ENCODE results near the gene SHKBP1.

SHKBP1 gene

DNA sequence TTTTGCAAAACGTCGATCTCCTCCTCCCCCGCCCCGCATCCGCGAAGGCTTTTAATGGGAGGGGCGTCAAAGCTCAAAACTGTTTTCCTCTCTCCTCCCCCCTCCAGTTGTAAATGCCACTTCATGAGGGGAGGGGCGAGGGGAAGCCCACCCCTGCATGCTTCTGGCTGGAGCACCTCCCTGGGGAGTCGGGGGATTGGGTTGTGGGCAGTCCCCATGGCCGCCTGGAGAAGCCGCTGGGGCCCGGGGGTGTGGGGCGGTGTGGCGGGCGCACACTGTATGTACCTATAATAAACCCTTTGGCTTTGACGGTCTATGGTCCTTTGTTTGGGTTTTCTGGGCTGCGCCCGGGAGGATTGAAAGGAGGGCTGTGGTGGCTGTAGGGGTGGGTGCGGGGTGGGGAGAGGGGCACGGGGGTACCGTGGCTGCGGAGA lies 505 bp upstream of the SHKBP1 start:
- WGBS = 4% methylated on average over 15 of the region's 22 CpGs

DNA sequence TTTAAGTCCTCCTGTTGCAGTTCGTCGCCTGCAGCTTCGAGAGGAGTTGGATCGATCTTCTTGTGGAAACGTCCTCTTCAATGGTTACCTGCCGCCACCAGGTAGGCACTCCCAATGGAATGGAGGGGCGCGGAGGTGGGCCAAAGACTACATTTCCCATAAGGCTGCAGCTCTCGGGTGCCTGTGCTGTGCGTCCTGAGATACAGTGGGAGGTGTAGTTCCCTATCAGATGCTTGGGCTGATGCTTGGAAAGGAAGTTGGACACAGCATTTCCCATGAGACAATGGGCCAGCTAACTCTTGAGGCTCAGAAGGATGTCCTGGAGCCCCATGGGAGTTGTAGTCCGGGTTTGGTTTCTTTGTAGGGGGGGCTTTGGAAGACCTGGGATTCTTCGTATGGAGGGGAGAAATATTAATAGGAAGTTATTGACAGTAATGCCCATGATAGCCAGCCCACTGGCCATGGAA lies 1.8 kb downstream of the SHKBP1 start:
- H4K8ac ChIP-seq (ENCODE audit: low read length) = no peak overlapping the region
- no peak overlapping the region for H3K27ac ChIP-seq (ENCODE audit: low read length, poor library complexity, severe bottlenecking)
- H3K27me3 ChIP-seq (ENCODE audit: control insufficient read depth in 1 of 2, insufficient read depth in 1 of 2, low read length in 2 of 2) = no peaks in the 10 kb centered on the region
- no peak overlapping the region for H2BK5ac ChIP-seq (ENCODE audit: low read depth, low read length, poor library complexity, severe bottlenecking)
- H2AFZ ChIP-seq (ENCODE audit: low read depth, low read length) = no peak overlapping the region
- H2BK120ac ChIP-seq (ENCODE audit: low read depth, low read length) = no peak overlapping the region
- peaks cover 35 to 45% of the 10 kb centered on the region in 2 experiments for H3K36me3 ChIP-seq (ENCODE audit: control insufficient read depth in 1 of 2, insufficient read depth in 2 of 2, low read depth in 1 of 2, low read length in 2 of 2)
- H2AK5ac ChIP-seq (ENCODE audit: low read length, severe bottlenecking) = no peak overlapping the region
- no peak overlapping the region for H2BK12ac ChIP-seq (ENCODE audit: low read length in 2 of 2)
- no peak overlapping the region for H3K18ac ChIP-seq (ENCODE audit: low read depth in 1 of 2, low read length in 2 of 2)
- no peak overlapping the region for H3K23ac ChIP-seq (ENCODE audit: low read length in 2 of 2)
- no peaks in the 10 kb centered on the region for H3K9me3 ChIP-seq (ENCODE audit: control insufficient read depth, low read length)
- 80% methylated on average over 12 of the region's 12 CpGs for WGBS
- no peak overlapping the region for H3K4ac ChIP-seq (ENCODE audit: low read depth in 1 of 2, low read length in 2 of 2)
- no peak overlapping the region for H3K9ac ChIP-seq (ENCODE audit: low read length)
- peaks cover 17% of the 10 kb centered on the region for H3K4me1 ChIP-seq (ENCODE audit: control insufficient read depth, insufficient read depth, low read depth, low read length)
- no peak overlapping the region for H2BK15ac ChIP-seq (ENCODE audit: low read depth, poor library complexity, severe bottlenecking)
- peaks cover 19% of the 10 kb centered on the region for H3K79me1 ChIP-seq (replicated peaks; ENCODE audit: low read length, poor library complexity, severe bottlenecking)
- peak; percentile 31 for DNase-seq
- no peak overlapping the region for H3K4me2 ChIP-seq (ENCODE audit: low read length, poor library complexity, severe bottlenecking)
- H3K14ac ChIP-seq (ENCODE audit: low read length in 2 of 2) = no peak overlapping the region
- no peak overlapping the region for H3K4me3 ChIP-seq (ENCODE audit: insufficient read depth in 1 of 2, low read depth in 1 of 2, low read length in 2 of 2)
- H4K91ac ChIP-seq (ENCODE audit: low read length) = no peak overlapping the region

More for the DNA sequence above, 505 bp upstream of the SHKBP1 start:
- H3K18ac ChIP-seq (ENCODE audit: low read depth in 1 of 2, low read length in 2 of 2) = peak overlapping the region; percentile 45 to 88
- H2BK12ac ChIP-seq (ENCODE audit: low read length in 2 of 2) = peak overlapping the region in 1 of 2 experiments; percentile 10
- no peak overlapping the region for H2AK5ac ChIP-seq (ENCODE audit: low read length, severe bottlenecking)
- peak overlapping the region; percentile 38 for H4K8ac ChIP-seq (ENCODE audit: low read length)
- H3K9me3 ChIP-seq (ENCODE audit: control insufficient read depth, low read length) = no peaks in the 10 kb centered on the region
- peak overlapping the region; percentile 94 for H3K9ac ChIP-seq (ENCODE audit: low read length)
- no peak overlapping the region for H3K23ac ChIP-seq (ENCODE audit: low read length in 2 of 2)
- H2BK120ac ChIP-seq (ENCODE audit: low read depth, low read length) = peak overlapping the region; percentile 39
- H3K79me1 ChIP-seq (replicated peaks; ENCODE audit: low read length, poor library complexity, severe bottlenecking) = peaks cover 16% of the 10 kb centered on the region
- no peaks in the 10 kb centered on the region for H3K27me3 ChIP-seq (ENCODE audit: control insufficient read depth in 1 of 2, insufficient read depth in 1 of 2, low read length in 2 of 2)
- peaks cover 13% of the 10 kb centered on the region for H3K4me1 ChIP-seq (ENCODE audit: control insufficient read depth, insufficient read depth, low read depth, low read length)
- peaks cover 15 to 24% of the 10 kb centered on the region in 2 experiments for H3K36me3 ChIP-seq (ENCODE audit: control insufficient read depth in 1 of 2, insufficient read depth in 2 of 2, low read depth in 1 of 2, low read length in 2 of 2)
- H2AFZ ChIP-seq (ENCODE audit: low read depth, low read length) = peak overlapping the region; percentile 62
- H3K4me2 ChIP-seq (ENCODE audit: low read length, poor library complexity, severe bottlenecking) = peak overlapping the region; percentile 15
- no peak overlapping the region for H3K27ac ChIP-seq (ENCODE audit: low read length, poor library complexity, severe bottlenecking)
- no peak overlapping the region for H4K91ac ChIP-seq (ENCODE audit: low read length)
- no peak overlapping the region for H3K14ac ChIP-seq (ENCODE audit: low read length in 2 of 2)
- H3K4me3 ChIP-seq (ENCODE audit: insufficient read depth in 1 of 2, low read depth in 1 of 2, low read length in 2 of 2) = peak overlapping the region; percentile 24 to 98
- H2BK5ac ChIP-seq (ENCODE audit: low read depth, low read length, poor library complexity, severe bottlenecking) = no peak overlapping the region
- H3K4ac ChIP-seq (ENCODE audit: low read depth in 1 of 2, low read length in 2 of 2) = peak overlapping the region in 1 of 2 experiments; percentile 54
- DNase-seq = no peak
- H2BK15ac ChIP-seq (ENCODE audit: low read depth, poor library complexity, severe bottlenecking) = peak overlapping the region; percentile 75

DNA sequence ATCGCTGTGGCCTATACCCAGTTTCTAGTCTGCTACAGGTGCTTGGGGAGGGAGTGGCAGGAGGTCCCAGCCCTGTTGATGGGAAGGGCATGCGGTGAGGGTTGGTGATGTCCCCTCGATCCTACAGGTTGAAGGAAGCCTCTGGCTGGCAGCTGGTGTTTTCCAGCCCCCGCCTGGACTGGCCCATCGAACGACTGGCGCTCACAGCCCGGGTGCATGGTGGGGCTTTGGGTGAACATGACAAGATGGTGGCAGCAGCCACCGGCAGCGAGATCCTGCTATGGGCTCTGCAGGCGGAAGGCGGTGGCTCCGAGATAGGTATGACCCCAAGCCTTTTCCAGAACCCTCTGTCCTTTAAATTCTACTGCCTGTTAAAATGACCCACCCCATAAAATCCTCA lies 3.9 kb downstream of the SHKBP1 start:
- Histone ChIP-seq H3K79me1 (replicated peaks; ENCODE audit: low read length, poor library complexity, severe bottlenecking) (peaks cover 19% of the 10 kb centered on the region), H2BK5ac (ENCODE audit: low read depth, low read length, poor library complexity, severe bottlenecking) (no peak overlapping the region)

DNA sequence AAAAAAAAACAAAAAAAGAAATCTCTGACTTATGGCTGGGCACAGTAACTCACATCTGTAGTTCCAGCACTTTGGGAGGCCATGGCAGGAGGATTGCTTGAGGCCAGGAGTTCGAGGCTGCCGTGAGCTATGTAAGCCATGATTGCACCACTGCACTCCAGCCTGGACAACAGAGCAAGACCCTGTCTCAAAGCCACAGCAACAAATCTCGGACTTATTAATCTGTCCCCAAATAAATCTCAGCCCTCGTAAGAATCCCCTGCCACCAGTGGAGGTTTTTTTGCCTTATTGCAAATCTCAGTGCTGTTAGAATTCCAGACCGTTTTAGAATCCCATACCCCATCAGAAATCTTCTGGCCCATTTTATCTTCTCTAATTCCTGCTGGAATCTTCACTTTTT lies 4.9 kb downstream of the SHKBP1 start:
- no peak overlapping the region for H3K23ac ChIP-seq (ENCODE audit: low read length in 2 of 2)

More for the DNA sequence above, 3.9 kb downstream of the SHKBP1 start:
- Histone ChIP-seq H3K9ac (ENCODE audit: low read length) (no peak overlapping the region), H3K4ac (ENCODE audit: low read depth in 1 of 2, low read length in 2 of 2) (no peak overlapping the region), H2BK120ac (ENCODE audit: low read depth, low read length) (no peak overlapping the region), H2AFZ (ENCODE audit: low read depth, low read length) (no peak overlapping the region), H4K91ac (ENCODE audit: low read length) (no peak overlapping the region), H3K4me1 (ENCODE audit: control insufficient read depth, insufficient read depth, low read depth, low read length) (peaks cover 21% of the 10 kb centered on the region), H2BK12ac (ENCODE audit: low read length in 2 of 2) (no peak overlapping the region), H3K36me3 (ENCODE audit: control insufficient read depth in 1 of 2, insufficient read depth in 2 of 2, low read depth in 1 of 2, low read length in 2 of 2) (peaks cover 37 to 56% of the 10 kb centered on the region in 2 experiments), H3K23ac (ENCODE audit: low read length in 2 of 2) (no peak overlapping the region), H3K4me3 (ENCODE audit: insufficient read depth in 1 of 2, low read depth in 1 of 2, low read length in 2 of 2) (no peak overlapping the region), H3K14ac (ENCODE audit: low read length in 2 of 2) (no peak overlapping the region), H3K18ac (ENCODE audit: low read depth in 1 of 2, low read length in 2 of 2) (no peak overlapping the region), H3K4me2 (ENCODE audit: low read length, poor library complexity, severe bottlenecking) (no peak overlapping the region), H3K9me3 (ENCODE audit: control insufficient read depth, low read length) (no peaks in the 10 kb centered on the region), H3K27ac (ENCODE audit: low read length, poor library complexity, severe bottlenecking) (no peak overlapping the region), H2AK5ac (ENCODE audit: low read length, severe bottlenecking) (no peak overlapping the region), H2BK15ac (ENCODE audit: low read depth, poor library complexity, severe bottlenecking) (no peak overlapping the region), H4K8ac (ENCODE audit: low read length) (no peak overlapping the region), H3K27me3 (ENCODE audit: control insufficient read depth in 1 of 2, insufficient read depth in 1 of 2, low read length in 2 of 2) (no peaks in the 10 kb centered on the region)
- WGBS = 98% methylated on average over 13 of the region's 13 CpGs
- no peak for DNase-seq

More for the DNA sequence above, 4.9 kb downstream of the SHKBP1 start:
- Histone ChIP-seq H3K4ac (ENCODE audit: low read depth in 1 of 2, low read length in 2 of 2) (no peak overlapping the region), H3K4me3 (ENCODE audit: insufficient read depth in 1 of 2, low read depth in 1 of 2, low read length in 2 of 2) (no peak overlapping the region), H3K9ac (ENCODE audit: low read length) (no peak overlapping the region), H3K4me1 (ENCODE audit: control insufficient read depth, insufficient read depth, low read depth, low read length) (peaks cover 16% of the 10 kb centered on the region), H4K8ac (ENCODE audit: low read length) (no peak overlapping the region), H3K27ac (ENCODE audit: low read length, poor library complexity, severe bottlenecking) (no peak overlapping the region), H2BK15ac (ENCODE audit: low read depth, poor library complexity, severe bottlenecking) (no peak overlapping the region), H2AK5ac (ENCODE audit: low read length, severe bottlenecking) (no peak overlapping the region), H2BK5ac (ENCODE audit: low read depth, low read length, poor library complexity, severe bottlenecking) (no peak overlapping the region), H3K79me1 (replicated peaks; ENCODE audit: low read length, poor library complexity, severe bottlenecking) (peaks cover 20% of the 10 kb centered on the region), H2BK12ac (ENCODE audit: low read length in 2 of 2) (no peak overlapping the region), H3K9me3 (ENCODE audit: control insufficient read depth, low read length) (no peaks in the 10 kb centered on the region), H3K27me3 (ENCODE audit: control insufficient read depth in 1 of 2, insufficient read depth in 1 of 2, low read length in 2 of 2) (no peaks in the 10 kb centered on the region), H2AFZ (ENCODE audit: low read depth, low read length) (no peak overlapping the region), H3K18ac (ENCODE audit: low read depth in 1 of 2, low read length in 2 of 2) (no peak overlapping the region), H3K36me3 (ENCODE audit: control insufficient read depth in 1 of 2, insufficient read depth in 2 of 2, low read depth in 1 of 2, low read length in 2 of 2) (peaks cover 40 to 63% of the 10 kb centered on the region in 2 experiments), H2BK120ac (ENCODE audit: low read depth, low read length) (no peak overlapping the region), H4K91ac (ENCODE audit: low read length) (no peak overlapping the region), H3K14ac (ENCODE audit: low read length in 2 of 2) (no peak overlapping the region), H3K4me2 (ENCODE audit: low read length, poor library complexity, severe bottlenecking) (no peak overlapping the region)
- no peak for DNase-seq
- 98% methylated on average over 5 of the region's 5 CpGs for WGBS

All from mesenchymal stem cell (in vitro differentiated cells and primary cell).